SJSA1 (cell line): ENCODE data around the gene OVCA2. TPM values are rescaled to one million over a fixed set of nuclear protein-coding genes. Genes with fewer than 3 reads are reported as not detected.
A peak's percentile ranks its signal among the peaks of the same experiment; 100 is the strongest.

ENCODE experiments used
- DNase-seq, 2 experiments: peaks; one replicate each; pipeline ENCODE4 v3.0.0-alpha.2; 2015 to 2020; ENCODE audit warnings: low spot score in 2 of 2, low read depth in 1 of 2
- H3K27ac ChIP-seq: fragments of 250-450 bp; sonication (Bioruptor Pico); 2 replicates; pipeline ENCODE4 v1.5.1; 2020; ENCODE audit warnings: mild to moderate bottlenecking, moderate library complexity
- H3K27me3 ChIP-seq: fragments of 250-450 bp; sonication (Bioruptor Pico); replicated peaks from 2 replicates; pipeline ENCODE4 v1.5.1; 2020; ENCODE audit warnings: mild to moderate bottlenecking, moderate library complexity
- H3K36me3 ChIP-seq: fragments of 250-450 bp; sonication (Bioruptor Pico); 2 replicates; pipeline ENCODE4 v1.5.1; 2020; ENCODE audit warnings: mild to moderate bottlenecking
- H3K4me1 ChIP-seq: fragments of 250-450 bp; sonication (Bioruptor Pico); replicated peaks from 2 replicates; pipeline ENCODE4 v1.6.1; 2021; ENCODE audit warnings: mild to moderate bottlenecking
- H3K4me3 ChIP-seq: fragments of 250-450 bp; sonication (Bioruptor Pico); 2 replicates; pipeline ENCODE4 v1.5.1; 2020; ENCODE audit warnings: mild to moderate bottlenecking
- H3K9me3 ChIP-seq: fragments of 250-450 bp; sonication (Bioruptor Pico); replicated peaks from 2 replicates; pipeline ENCODE4 v1.5.1; 2020; ENCODE audit warnings: mild to moderate bottlenecking
- total RNA-seq: library from RNA; depleted of rRNA; stranded (reverse); fragments of >200 nt; shearing (Covaris generic); gene quantifications from 2 replicates; pipeline ENCODE4 v1.2.3, GENCODE V29; 2014

The OVCA2 gene
- total RNA-seq, 1 experiment from 2014 or later, result 66.0 TPM

DNA sequence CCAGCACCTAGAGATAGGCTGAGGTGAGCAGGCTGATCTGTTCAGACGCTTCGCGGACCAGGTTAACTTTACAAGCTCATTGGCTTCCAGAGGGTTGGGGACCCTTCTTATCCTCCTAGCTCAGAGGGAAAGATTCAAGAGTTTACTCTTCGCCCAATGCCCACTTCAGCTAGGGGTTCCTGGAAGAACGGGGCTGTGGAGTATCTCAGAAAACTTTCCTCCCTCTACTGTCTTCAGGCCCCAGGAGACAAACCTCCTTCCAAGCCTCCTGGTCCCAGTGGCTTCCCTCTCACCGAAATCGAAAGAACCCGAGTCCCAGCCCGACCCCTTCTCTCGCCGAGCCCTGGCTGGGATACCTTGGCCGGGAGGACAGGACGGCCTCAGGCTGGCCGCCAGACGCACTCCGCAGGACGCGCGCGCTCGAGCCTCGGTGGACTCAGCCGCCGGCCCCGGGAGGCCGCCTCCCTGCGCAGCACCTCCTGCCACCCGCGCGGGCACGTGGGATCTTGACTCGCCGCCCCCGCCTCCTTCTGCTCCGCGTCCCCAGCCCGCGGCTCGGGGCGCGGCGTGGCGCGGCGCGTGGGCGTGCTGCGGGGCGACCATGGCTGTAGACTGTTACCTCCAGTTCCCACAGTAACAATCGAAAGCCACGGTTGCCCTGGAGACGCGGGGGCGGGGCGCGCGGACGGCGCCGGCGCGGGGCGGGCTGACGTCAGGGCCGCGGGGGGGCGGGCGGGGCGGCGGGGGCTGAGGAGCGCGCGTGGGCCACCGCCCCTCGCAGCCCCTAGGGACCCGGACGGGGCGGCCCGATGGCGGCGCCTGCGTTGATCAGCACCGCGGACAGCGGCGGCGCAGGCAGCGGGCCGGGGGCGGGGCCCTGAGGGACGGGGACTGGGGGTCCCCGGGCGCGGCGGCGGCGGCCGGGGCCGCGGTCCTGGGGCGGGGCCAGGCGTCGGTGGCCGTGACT is 7.8 kb downstream of the OVCA2 start:
- Histone ChIP-seq H3K27ac (peak overlapping the region; percentile 74), H3K27me3 (peaks cover 4% of the 10 kb centered on the region), H3K36me3 (peaks cover 6% of the 10 kb centered on the region), H3K4me3 (peak overlapping the region; percentile 92), H3K4me1 (peaks cover 30% of the 10 kb centered on the region), H3K9me3 (0 out of 2 replicates have a peak, but pooled peaks cover 2% of the 10 kb centered on the region)
- peak; percentile 63 to 80 for DNase-seq

DNA sequence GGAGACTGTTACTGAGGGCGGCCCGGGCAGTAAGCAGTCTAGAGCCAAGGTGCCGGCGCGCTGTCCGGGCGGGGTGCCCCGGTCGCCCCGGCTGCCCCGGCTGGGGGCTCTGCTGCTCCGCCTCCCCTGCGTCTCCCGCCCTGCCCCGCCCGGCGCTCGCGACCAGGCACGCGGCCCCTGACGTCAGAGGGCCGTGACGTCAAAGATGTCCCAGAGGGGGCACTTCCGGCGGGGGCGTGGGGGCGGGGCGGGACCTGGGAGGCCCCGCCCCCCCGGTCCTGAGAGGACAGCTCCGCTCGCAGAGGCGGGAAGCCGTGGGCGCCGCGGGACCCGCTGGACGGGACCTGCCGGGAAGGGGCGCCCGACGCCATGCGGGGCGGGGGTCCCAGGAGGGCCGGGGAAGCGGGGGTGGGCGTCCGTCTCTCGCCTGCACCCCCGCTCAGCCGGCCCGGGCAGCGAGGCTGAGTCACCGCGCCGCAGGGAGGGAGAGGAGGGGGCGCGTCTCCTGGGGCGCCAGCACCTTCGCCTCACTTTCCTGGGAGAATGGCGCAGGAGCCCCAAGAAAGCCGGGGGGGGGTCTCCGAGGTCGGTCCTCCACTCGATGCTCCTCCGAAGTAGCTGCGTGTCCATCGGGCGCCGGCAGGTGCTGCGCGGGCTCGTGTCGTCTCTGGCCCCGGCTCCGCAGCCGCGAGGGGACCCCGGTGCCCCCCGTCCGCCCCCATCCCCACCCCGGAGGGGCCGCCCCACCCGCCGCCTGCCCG is 8.7 kb downstream of the OVCA2 start:
- peak overlapping the region; percentile 92 for H3K4me3 ChIP-seq
- H3K27ac ChIP-seq, result no peak overlapping the region; the same call in 1 of the 2 replicates
- peaks cover 9% of the 10 kb centered on the region for H3K36me3 ChIP-seq
- 0 out of 2 replicates have a peak, but pooled peaks cover 2% of the 10 kb centered on the region for H3K9me3 ChIP-seq
- H3K4me1 ChIP-seq, result peaks cover 32% of the 10 kb centered on the region
- peaks cover 4% of the 10 kb centered on the region for H3K27me3 ChIP-seq
- DNase-seq, result peak in 1 of 2 experiments; percentile 63

DNA sequence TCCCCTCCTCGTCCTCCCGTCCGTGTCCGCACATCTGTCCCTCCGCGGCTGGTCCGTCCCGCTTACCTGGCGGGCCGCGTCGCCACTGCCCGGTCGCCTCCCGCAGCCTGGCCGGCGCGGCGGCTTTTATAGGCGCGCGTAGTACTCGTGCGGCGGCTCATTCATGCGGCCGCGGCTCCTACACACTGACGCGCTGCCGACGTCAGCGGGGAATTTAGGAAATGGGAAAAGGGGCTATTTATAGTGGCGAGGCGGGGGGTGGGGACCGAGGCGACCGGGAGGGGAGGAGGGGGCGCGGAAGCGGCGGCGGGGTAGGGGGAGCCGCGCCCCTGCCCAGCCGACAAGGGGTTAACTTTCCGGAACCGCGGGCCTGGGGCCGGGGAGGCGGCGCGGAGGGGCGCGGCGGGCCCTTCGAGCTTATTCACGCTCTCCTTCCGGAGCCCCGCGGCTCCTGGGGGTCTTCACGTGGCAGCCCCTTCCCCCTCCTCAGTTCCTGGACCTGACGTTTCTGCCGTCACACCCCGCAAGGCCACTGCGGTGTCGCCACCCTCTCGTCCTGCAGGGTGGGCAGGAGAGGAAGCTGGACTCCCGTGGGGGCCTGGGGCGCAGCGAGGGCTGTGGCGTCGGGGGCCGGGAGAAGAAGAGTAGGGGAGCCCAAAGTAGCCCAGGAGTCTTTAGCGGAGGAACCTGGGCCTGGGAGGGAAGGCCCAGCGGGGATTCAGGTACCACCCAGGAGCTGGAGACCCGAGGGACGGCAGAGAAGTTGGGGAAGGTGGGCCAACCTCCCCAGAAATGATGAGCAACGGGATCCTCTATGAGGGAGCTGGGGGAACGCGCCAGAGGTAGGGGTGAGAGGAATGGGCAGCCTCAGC is 9.5 kb downstream of the OVCA2 start:
- Histone ChIP-seq H3K9me3 (0 out of 2 replicates have a peak, but pooled peaks cover 2% of the 10 kb centered on the region), H3K27ac (no peak overlapping the region), H3K4me1 (peaks cover 35% of the 10 kb centered on the region), H3K4me3 (no peak overlapping the region), H3K36me3 (peaks cover 13% of the 10 kb centered on the region), H3K27me3 (peaks cover 4% of the 10 kb centered on the region)
- DNase-seq, result no peak

DNA sequence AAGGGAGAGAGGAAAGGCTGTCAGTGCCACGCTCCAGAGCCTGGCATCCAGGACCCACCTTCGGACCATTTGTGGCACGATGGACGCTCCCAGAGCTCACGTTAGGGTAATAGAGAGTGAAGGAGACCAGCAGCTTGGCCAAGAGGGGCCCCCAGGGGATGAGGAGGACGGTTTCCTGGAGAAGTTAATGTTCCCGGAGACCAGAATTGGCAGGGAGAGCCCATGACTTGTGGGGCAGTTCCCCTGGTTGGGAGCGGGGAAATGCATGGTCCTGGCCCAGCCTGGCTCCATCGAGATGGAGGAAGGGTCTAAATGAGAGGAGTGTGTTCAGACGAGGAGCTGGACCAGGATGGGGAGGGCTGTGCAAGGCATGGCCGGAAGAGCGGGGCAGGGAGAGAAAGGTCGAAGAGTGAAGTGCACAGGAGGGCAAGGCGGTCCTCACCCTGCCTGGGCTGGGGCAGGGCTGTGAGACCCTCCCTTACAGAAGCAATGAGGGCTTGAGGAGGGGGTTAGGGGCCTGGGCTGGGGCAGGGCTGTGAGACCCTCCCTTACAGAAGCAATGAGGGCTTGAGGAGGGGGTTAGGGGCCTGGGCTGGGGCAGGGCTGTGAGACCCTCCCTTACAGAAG is 10.2 kb downstream of the OVCA2 start:
- Histone ChIP-seq H3K36me3 (peaks cover 19% of the 10 kb centered on the region), H3K27me3 (peaks cover 4% of the 10 kb centered on the region), H3K27ac (no peak overlapping the region), H3K4me3 (no peak overlapping the region), H3K9me3 (0 out of 2 replicates have a peak, but pooled peaks cover 2% of the 10 kb centered on the region), H3K4me1 (peaks cover 40% of the 10 kb centered on the region)
- no peak for DNase-seq

DNA sequence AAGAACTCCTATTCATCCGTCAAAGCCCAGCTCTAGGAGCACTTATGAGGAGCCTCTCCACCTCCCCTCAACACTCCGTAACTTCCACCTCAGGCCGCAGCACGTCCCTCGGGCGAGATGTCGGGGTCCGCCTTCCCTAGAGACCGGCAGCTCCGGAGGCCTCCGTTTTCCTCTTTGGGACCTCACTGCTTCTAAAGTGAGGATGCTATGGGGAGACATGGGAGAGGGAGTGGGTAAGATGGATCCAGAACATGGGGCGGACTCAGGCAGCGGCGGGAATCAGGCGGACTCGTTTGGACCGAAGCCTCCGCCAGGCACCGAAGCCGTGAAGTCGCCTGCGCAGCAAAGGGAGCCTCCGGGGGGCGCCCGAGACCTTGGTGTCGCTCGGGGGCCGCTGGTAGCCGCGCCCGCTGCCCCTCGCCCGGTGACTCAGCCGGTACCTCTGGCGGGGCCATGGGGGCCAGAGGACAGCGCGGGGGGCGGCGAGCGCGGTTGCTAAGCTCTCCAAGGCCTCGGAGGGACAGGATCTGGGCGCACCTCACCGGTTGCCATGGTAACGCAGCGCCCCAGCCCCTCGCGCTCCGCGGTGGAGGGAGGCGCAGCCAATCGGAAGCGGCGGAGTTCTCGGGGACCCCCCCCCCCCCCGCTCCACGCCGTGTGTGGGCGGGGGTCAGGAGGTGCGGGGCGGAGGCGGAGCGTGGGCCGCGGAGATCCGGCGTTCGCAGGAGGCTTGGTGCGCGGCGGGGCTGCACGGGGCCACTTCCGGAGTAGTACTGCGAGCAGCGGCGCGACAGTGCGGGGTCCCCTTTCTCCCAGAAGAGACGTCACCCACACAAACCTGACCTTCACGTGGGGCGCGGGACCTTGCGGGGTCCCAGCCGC is 11.8 kb downstream of the OVCA2 start:
- Histone ChIP-seq H3K4me1 (peaks cover 40% of the 10 kb centered on the region), H3K36me3 (peaks cover 33% of the 10 kb centered on the region), H3K4me3 (peak overlapping the region; percentile 76), H3K27ac (peak overlapping the region; percentile 31; the same call in 1 of the 2 replicates), H3K9me3 (0 out of 2 replicates have a peak, but pooled peaks cover 2% of the 10 kb centered on the region), H3K27me3 (peaks cover 4% of the 10 kb centered on the region)
- peak; percentile 80 to 85 for DNase-seq

DNA sequence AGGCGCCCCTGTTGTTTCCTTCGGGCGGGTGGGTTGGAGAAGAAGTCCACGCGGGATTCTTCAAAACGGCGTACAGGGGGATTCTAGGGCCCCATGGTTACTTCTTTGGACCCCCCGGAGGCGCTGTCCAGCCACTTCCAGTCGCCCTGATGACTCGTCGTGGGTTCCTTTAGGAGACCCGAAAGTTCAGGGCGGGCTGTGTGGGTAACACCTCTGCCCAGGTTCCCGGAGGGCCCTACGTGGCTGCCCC is 12.4 kb downstream of the OVCA2 start:
- Histone ChIP-seq H3K36me3 (peaks cover 39% of the 10 kb centered on the region), H3K9me3 (0 out of 2 replicates have a peak, but pooled peaks cover 2% of the 10 kb centered on the region), H3K27me3 (peaks cover 4% of the 10 kb centered on the region), H3K4me3 (peak overlapping the region; percentile 76), H3K27ac (no peak overlapping the region), H3K4me1 (peaks cover 38% of the 10 kb centered on the region)
- no peak for DNase-seq

DNA sequence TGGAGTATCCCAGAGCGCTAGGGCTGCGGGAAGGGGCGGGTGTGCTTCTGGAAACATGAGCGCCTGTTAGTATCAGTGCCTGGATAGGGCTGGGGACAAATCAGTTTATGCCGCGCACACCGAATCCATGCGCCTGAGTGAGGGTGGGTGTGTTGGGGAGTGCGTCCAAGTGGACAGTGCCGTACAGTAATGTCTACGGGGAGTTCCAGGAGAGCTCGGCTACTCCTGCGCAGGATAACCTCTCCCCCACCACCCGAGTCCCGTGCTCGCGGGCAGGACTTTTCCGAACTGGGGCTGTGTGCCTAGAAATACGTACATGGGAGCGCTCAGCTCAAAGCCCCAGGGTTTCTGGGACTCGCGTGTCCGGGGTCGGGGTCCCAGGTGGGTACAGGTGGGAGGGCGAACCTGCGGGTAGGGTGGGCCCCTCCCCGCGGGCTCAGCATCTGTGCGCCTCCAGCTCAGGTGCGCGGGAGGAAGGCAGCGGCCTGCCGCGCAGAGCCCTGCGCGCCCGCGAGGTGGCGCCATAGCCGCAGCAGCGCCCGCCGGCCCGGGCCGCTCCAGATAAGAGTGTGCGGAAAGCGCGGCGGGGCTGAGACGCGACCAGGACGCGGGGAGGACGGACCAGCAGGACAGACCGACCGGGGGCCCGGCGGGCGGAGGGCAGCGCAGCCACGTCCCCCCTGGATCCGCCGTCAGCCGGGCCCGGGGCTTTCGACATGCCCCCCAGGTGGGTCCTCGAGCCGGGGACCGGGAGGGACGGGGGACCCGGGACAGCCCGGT is 12.9 kb downstream of the OVCA2 start, which contains the start of gene HIC1:
Gene HIC1 (plus strand): TSS at position 592 of the 780 bp plus-strand sequence. CDS start 1,588 bp downstream, outside the sequence.
- peak; percentile 80 to 89 for DNase-seq
- Histone ChIP-seq H3K9me3 (0 out of 2 replicates have a peak, but pooled peaks cover under 1% of the 10 kb centered on the region), H3K27me3 (peaks cover 4% of the 10 kb centered on the region), H3K27ac (peak within 1 kb of the TSS; percentile 50), H3K36me3 (peaks cover 41% of the 10 kb centered on the region), H3K4me1 (peaks cover 33% of the 10 kb centered on the region), H3K4me3 (peak within 1 kb of the TSS; percentile 76)

DNA sequence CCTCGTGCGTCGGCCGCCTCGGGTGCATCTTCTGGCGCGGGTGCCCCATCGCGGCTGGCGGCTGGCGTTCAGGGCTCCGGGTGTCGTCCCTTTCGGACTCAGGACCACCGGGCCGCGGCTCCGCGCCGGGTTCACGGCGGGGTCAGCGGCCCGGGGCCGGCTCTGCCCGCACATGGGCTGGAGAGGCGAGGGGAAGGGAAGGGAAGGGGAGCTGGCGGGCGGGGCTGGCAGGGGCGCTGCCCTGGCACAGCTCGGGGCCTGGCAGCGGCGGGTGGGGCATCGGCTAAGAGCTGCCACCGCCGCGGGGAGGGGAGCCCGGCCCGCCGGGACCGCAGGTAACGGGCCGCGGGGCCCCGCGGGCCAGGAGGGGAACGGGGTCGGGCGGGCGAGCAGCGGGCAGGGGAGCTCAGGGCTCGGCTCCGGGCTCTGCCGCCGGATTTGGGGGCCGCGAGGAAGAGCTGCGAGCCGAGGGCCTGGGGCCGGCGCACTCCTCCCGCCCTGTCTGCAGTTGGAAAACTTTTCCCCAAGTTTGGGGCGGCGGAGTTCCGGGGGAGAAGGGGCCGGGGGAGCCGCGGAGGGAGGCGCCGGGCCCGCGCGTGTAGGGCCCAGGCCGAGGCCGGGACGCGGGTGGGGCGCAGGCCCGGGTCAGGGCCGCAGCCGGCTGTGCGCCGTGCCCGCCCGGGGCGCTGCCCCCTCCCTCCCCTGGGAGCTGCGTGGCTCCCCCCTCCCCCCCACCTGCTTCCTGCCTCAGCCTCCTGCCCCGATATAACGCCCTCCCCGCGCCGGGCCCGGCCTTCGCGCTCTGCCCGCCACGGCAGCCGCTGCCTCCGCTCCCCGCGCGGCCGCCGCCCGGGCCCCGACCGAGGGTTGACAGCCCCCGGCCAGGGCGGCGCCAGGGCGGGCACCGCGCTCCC is 13.7 kb downstream of the OVCA2 start:
- peaks cover 49% of the 10 kb centered on the region for H3K36me3 ChIP-seq
- H3K27ac ChIP-seq, result peak overlapping the region; percentile 50
- H3K4me1 ChIP-seq, result peaks cover 27% of the 10 kb centered on the region
- peak in 1 of 2 experiments; percentile 87 for DNase-seq
- H3K27me3 ChIP-seq, result peaks cover 2% of the 10 kb centered on the region
- peak overlapping the region; percentile 76 for H3K4me3 ChIP-seq
- no peaks in the 10 kb centered on the region for H3K9me3 ChIP-seq

DNA sequence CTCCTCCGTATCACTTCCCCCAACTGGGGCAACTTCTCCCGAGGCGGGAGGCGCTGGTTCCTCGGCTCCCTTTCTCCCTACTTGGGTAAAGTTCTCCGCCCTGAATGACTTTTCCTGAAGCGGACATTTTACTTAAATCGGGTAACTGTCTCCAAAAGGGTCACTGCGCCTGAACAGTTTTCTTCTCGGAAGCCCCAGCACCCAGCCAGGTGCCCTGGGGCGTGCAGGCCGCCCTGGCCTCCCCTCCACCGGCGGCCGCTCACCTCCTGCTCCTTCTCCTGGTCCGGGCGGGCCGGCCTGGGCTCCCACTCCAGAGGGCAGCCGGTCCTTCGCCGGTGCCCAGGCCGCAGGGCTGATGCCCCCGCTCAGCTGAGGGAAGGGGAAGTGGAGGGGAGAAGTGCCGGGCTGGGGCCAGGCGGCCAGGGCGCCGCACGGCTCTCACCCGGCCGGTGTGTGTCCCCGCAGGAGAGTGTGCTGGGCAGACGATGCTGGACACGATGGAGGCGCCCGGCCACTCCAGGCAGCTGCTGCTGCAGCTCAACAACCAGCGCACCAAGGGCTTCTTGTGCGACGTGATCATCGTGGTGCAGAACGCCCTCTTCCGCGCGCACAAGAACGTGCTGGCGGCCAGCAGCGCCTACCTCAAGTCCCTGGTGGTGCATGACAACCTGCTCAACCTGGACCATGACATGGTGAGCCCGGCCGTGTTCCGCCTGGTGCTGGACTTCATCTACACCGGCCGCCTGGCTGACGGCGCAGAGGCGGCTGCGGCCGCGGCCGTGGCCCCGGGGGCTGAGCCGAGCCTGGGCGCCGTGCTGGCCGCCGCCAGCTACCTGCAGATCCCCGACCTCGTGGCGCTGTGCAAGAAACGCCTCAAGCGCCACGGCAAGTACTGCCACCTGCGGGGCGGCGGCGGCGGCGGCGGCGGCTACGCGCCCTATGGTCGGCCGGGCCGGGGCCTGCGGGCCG is 14.7 kb downstream of the OVCA2 start:
- Histone ChIP-seq H3K4me1 (peaks cover 28% of the 10 kb centered on the region), H3K4me3 (peak overlapping the region; percentile 76), H3K36me3 (peaks cover 58% of the 10 kb centered on the region), H3K9me3 (no peaks in the 10 kb centered on the region), H3K27ac (no peak overlapping the region), H3K27me3 (no peaks in the 10 kb centered on the region)
- DNase-seq, result peak in 1 of 2 experiments; percentile 30
